ENCODE data around the gene CD69. TPM values are rescaled to one million over a fixed set of nuclear protein-coding genes. Genes with fewer than 3 reads are reported as not detected.

Gene CD69
- total and polyA plus RNA-seq, 2 donors (not counting 1 experiment from before 2014, with no cell fraction given), result 45.1 to 997 TPM

- H3K4me1 ChIP-seq (ENCODE audit: control insufficient read depth in 2 of 2, insufficient read depth in 2 of 2, low read length in 2 of 2), result peaks cover 2 to 8% of the 10 kb centered on the region in 2 donors
- intact Hi-C loops (cut with micrococcal nuclease), result no loop called here
- ChIA-PET CTCF (interaction anchor here (1.0 to 2.0 kb wide), 3 partner anchors 13 to 35 kb away, joined by 3 to 7 read pairs (median 3); no protein-coding TSS in a partner anchor), POLR2A (no interaction called here)
- no peak overlapping the region for H3K27ac ChIP-seq (ENCODE audit: low read length in 2 of 2)
- H3K27me3 ChIP-seq (replicated peaks in 1 of 4; ENCODE audit: control extremely low read depth in 1 of 4, control insufficient read depth in 3 of 4, insufficient read depth in 4 of 4, low read length in 3 of 4), result no peaks in the 10 kb centered on the region
- WGBS (ENCODE audit: insufficient coverage), result no CpG with 5 or more reads among the region's 2 CpGs
- no peak for ATAC-seq (ENCODE audit: low read depth)
- Mint-ChIP-seq H3K4me3 (no peak overlapping the region), H3K9me3 (ENCODE audit: insufficient read depth) (no peaks in the 10 kb centered on the region), H3K27me3 (no peaks in the 10 kb centered on the region), H3K27ac (no peak overlapping the region), H3K4me1 (peaks cover 14% of the 10 kb centered on the region)
- H3K4me2 ChIP-seq (replicated peaks; ENCODE audit: low read depth, low read length, poor library complexity, severe bottlenecking), result no peak overlapping the region
- no peak overlapping the region for H2AFZ ChIP-seq (ENCODE audit: insufficient read depth, low read depth, low read length, poor library complexity, severe bottlenecking)
- no peak overlapping the region for H3K9ac ChIP-seq (ENCODE audit: low read length)
- no peak overlapping the region for H3K4me3 ChIP-seq (ENCODE audit: control extremely low read depth in 1 of 5, extremely low read depth in 1 of 5, insufficient read depth in 1 of 5, low read depth in 2 of 5, low read length in 4 of 5)
- no peak for DNase-seq
- no peaks in the 10 kb centered on the region for H4K20me1 ChIP-seq (ENCODE audit: control insufficient read depth, insufficient read depth, low read length, poor library complexity, severe bottlenecking)
- H3K9me3 ChIP-seq (ENCODE audit: control extremely low read depth in 1 of 3, control insufficient read depth in 2 of 3, insufficient read depth in 1 of 3, low read length in 2 of 3), result no peaks in the 10 kb centered on the region
- H3K79me2 ChIP-seq (ENCODE audit: control insufficient read depth, insufficient read depth, low read length), result no peaks in the 10 kb centered on the region
- H3K36me3 ChIP-seq (replicated peaks in 1 of 2; ENCODE audit: control extremely low read depth in 1 of 2, control insufficient read depth in 1 of 2, extremely low read depth in 1 of 2, insufficient read depth in 2 of 2, low read length in 1 of 2), result no peaks in the 10 kb centered on the region
- TF ChIP-seq CTCF (IDR thresholded peaks at IDR 0.05) (no peak), EZH2 (IDR thresholded peaks at IDR 0.05; ENCODE audit: borderline replicate concordance, insufficient read depth, low read depth, low read length, poor library complexity, severe bottlenecking) (no peak)
Observed at GRCh38 chr12:9784326-9784725, 23.6 kb upstream of the CD69 start.

- Histone ChIP-seq H3K4me2 (replicated peaks; ENCODE audit: low read depth, low read length, poor library complexity, severe bottlenecking) (no peak overlapping the region), H3K27me3 (replicated peaks in 1 of 4; ENCODE audit: control extremely low read depth in 1 of 4, control insufficient read depth in 3 of 4, insufficient read depth in 4 of 4, low read length in 3 of 4) (no peaks in the 10 kb centered on the region), H3K36me3 (replicated peaks in 1 of 2; ENCODE audit: control extremely low read depth in 1 of 2, control insufficient read depth in 1 of 2, extremely low read depth in 1 of 2, insufficient read depth in 2 of 2, low read length in 1 of 2) (no peaks in the 10 kb centered on the region), H3K9ac (ENCODE audit: low read length) (no peak overlapping the region), H3K9me3 (ENCODE audit: control extremely low read depth in 1 of 3, control insufficient read depth in 2 of 3, insufficient read depth in 1 of 3, low read length in 2 of 3) (no peaks in the 10 kb centered on the region), H3K4me3 (ENCODE audit: control extremely low read depth in 1 of 5, extremely low read depth in 1 of 5, insufficient read depth in 1 of 5, low read depth in 2 of 5, low read length in 4 of 5) (no peak overlapping the region), H4K20me1 (ENCODE audit: control insufficient read depth, insufficient read depth, low read length, poor library complexity, severe bottlenecking) (no peaks in the 10 kb centered on the region), H3K27ac (ENCODE audit: low read length in 2 of 2) (no peak overlapping the region), H2AFZ (ENCODE audit: insufficient read depth, low read depth, low read length, poor library complexity, severe bottlenecking) (no peak overlapping the region), H3K4me1 (ENCODE audit: control insufficient read depth in 2 of 2, insufficient read depth in 2 of 2, low read length in 2 of 2) (peaks cover 3 to 15% of the 10 kb centered on the region in 2 donors), H3K79me2 (ENCODE audit: control insufficient read depth, insufficient read depth, low read length) (no peaks in the 10 kb centered on the region)
- 88% methylated on average over 4 of the region's 7 CpGs for WGBS (ENCODE audit: insufficient coverage)
- Mint-ChIP-seq H3K4me1 (peaks cover 20% of the 10 kb centered on the region), H3K27me3 (no peaks in the 10 kb centered on the region), H3K4me3 (no peak overlapping the region), H3K27ac (no peak overlapping the region), H3K9me3 (ENCODE audit: insufficient read depth) (no peaks in the 10 kb centered on the region)
- TF ChIP-seq EZH2 (IDR thresholded peaks at IDR 0.05; ENCODE audit: borderline replicate concordance, insufficient read depth, low read depth, low read length, poor library complexity, severe bottlenecking) (no peak), CTCF (IDR thresholded peaks at IDR 0.05) (no peak)
- intact Hi-C loops (cut with micrococcal nuclease), result no loop called here
- POLR2A ChIA-PET, result no interaction called here
- ATAC-seq (ENCODE audit: low read depth) (no peak), DNase-seq (no peak)
- CTCF ChIA-PET, result interaction anchor here (2.0 to 2.7 kb wide), 2 partner anchors 31 to 32 kb away, joined by 6 to 9 read pairs; no protein-coding TSS in a partner anchor
Observed at GRCh38 chr12:9782547-9783382, 22.1 kb upstream of the CD69 start.
